Measurements from ENCODE around the gene FLRT1. TPM values are rescaled to one million over a fixed set of nuclear protein-coding genes. Genes with fewer than 3 reads are reported as not detected.
A peak's percentile ranks its signal among the peaks of the same experiment; 100 is the strongest.

FLRT1 gene, protein sequence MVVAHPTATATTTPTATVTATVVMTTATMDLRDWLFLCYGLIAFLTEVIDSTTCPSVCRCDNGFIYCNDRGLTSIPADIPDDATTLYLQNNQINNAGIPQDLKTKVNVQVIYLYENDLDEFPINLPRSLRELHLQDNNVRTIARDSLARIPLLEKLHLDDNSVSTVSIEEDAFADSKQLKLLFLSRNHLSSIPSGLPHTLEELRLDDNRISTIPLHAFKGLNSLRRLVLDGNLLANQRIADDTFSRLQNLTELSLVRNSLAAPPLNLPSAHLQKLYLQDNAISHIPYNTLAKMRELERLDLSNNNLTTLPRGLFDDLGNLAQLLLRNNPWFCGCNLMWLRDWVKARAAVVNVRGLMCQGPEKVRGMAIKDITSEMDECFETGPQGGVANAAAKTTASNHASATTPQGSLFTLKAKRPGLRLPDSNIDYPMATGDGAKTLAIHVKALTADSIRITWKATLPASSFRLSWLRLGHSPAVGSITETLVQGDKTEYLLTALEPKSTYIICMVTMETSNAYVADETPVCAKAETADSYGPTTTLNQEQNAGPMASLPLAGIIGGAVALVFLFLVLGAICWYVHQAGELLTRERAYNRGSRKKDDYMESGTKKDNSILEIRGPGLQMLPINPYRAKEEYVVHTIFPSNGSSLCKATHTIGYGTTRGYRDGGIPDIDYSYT
- total RNA-seq, result not detected

DNA sequence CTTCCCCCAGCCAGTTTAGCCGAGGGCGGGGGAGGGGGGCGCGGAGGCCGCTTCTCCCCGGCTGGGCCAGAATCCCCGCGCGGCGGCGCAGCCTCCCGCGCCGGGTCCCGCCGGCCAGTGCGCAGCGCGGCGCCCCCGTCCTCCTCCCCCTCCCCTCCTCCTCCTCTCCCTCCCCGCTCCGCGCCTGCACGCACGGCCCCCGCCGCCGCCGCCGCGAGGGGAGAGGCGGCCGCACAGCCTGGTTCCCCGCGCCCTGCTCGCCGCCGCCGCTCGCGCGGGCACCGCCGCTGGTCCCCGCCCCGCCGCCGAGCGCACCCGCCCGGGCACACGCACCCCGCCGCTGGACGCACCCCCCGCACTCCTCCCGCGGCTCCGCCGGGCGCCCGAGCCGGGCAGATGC is at the start of gene FLRT1:
Gene FLRT1 (plus strand): TSS at position 356 of the 400 bp plus-strand sequence. CDS start 80,337 bp downstream, outside the sequence.
- Histone ChIP-seq H3K27ac (peak within 1 kb of the TSS; percentile 58 to 72 (median 60)), H3K4me1 (peaks cover 18 to 27% of the 10 kb centered on the region in 2 donors), H3K36me3 (no peaks in the 10 kb centered on the region), H3K9me3 (no peaks in the 10 kb centered on the region), H3K27me3 (peaks cover 0 to 3% (median 0%) of the 10 kb centered on the region in 3 donors), H3K4me3 (peak within 1 kb of the TSS; percentile 49 to 67 (median 56))
- in situ Hi-C loops (cut with MboI; ENCODE audit: low sequenced_read_pairs in 4 of 4), result no loop called here
- no peak for ATAC-seq
- intact Hi-C loops (cut with DNase I; ENCODE audit: low total_unique reads), result no loop called here
- no peak for DNase-seq
- TF ChIP-seq POLR2A (IDR thresholded peaks at IDR 0.05), result no peak
- TF ChIP-seq, protein P1, sequence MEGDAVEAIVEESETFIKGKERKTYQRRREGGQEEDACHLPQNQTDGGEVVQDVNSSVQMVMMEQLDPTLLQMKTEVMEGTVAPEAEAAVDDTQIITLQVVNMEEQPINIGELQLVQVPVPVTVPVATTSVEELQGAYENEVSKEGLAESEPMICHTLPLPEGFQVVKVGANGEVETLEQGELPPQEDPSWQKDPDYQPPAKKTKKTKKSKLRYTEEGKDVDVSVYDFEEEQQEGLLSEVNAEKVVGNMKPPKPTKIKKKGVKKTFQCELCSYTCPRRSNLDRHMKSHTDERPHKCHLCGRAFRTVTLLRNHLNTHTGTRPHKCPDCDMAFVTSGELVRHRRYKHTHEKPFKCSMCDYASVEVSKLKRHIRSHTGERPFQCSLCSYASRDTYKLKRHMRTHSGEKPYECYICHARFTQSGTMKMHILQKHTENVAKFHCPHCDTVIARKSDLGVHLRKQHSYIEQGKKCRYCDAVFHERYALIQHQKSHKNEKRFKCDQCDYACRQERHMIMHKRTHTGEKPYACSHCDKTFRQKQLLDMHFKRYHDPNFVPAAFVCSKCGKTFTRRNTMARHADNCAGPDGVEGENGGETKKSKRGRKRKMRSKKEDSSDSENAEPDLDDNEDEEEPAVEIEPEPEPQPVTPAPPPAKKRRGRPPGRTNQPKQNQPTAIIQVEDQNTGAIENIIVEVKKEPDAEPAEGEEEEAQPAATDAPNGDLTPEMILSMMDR (IDR thresholded peaks at IDR 0.05 in 4 of 5, conservative IDR thresholded peaks at IDR 0.05 in 1 of 5), result no peak

DNA sequence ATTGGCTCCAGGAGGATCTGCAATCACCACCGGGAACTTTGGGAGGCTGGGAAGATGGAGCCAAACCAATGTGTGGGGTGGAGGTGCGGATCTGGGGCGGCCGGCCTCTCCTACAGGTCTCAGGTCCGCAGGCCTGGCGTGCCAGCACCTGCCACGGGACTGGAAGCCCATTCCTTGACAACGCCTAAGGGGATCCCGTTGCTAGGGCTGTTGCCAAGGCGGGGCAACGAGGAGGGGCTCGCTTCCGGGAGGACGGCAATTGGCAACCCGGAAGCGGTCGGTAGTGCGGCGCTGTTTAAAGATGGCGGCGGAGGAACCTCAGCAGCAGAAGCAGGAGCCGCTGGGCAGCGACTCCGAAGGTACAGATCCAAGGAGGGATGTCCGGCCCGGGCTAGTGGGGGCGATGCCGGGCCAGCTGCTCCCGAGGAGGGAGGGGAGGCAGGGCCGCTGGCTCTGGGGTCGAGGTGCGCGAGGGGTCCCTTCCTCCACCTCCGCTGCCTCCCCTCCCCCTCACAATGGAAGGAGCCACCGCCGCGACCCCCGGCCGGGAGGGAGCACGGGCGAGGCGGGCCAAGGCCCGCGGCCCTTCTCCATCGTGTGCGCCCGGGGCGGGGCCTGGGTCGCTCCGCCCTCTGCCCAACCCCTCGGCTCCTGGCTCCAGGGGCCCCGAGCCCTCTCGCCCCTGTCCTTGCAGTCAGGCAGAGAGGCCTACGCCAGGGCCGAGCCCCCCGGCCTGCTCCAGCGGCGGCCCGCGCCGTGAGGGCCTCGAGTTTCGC is 49.4 kb upstream of the FLRT1 start, which contains the start of gene OTUB1:
Gene OTUB1 (plus strand): TSS at position 283 of the 776 bp plus-strand sequence. CDS start 19 bp downstream, at position 302.
- no peaks in the 10 kb centered on the region for H3K9me3 ChIP-seq
- ATAC-seq (peak; percentile 91 to 93), DNase-seq (peak; percentile 79 to 89)
- TF ChIP-seq POLR2A (IDR thresholded peaks at IDR 0.05), result peak; percentile 41 to 55
- TF ChIP-seq, protein P1 (IDR thresholded peaks at IDR 0.05 in 4 of 5, conservative IDR thresholded peaks at IDR 0.05 in 1 of 5), result peak in 1 of 5 experiments; percentile 9
- peaks cover 18 to 22% of the 10 kb centered on the region in 2 donors for H3K4me1 ChIP-seq
- peaks cover 0 to 8% of the 10 kb centered on the region in 2 donors for H3K36me3 ChIP-seq
- peak within 1 kb of the TSS; percentile 83 to 88 (median 86) for H3K27ac ChIP-seq
- in situ Hi-C loops (cut with MboI; ENCODE audit: low sequenced_read_pairs in 4 of 4) (no loop called here), intact Hi-C loops (cut with DNase I; ENCODE audit: low total_unique reads) (no loop called here)
- no peaks in the 10 kb centered on the region for H3K27me3 ChIP-seq
- peak within 1 kb of the TSS; percentile 83 to 99 (median 92) for H3K4me3 ChIP-seq

DNA sequence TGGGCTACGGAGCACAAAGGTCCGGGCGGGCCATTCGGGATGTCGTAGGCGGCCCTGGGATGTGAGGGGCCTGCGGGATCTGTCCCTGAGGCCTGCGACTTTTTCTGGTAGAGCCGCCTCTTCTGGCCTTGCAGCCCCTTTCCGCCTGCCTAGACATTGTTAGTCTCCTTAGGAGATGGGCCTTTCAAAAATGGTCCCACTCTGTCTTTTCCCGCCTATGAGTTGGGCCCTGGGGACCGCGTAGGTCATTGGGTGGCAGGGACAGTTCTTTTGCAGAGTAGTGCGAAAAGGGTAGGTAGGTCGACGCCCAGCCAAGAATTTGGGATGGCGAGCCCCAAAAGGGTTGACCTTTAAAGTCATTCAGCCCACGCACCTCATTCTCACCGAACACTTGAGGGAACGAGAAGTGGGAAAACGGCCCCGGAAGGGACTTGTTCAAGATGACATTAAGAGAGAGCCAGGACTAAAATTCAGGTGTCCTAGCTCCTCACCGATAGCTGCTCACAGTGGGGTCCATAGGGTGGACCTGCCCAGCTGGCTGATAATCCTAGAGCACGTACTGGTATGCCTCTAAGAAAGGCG is 48.7 kb upstream of the FLRT1 start:
- H3K27me3 ChIP-seq, result no peaks in the 10 kb centered on the region
- no peak for TF ChIP-seq POLR2A (IDR thresholded peaks at IDR 0.05)
- TF ChIP-seq, protein P1 (IDR thresholded peaks at IDR 0.05 in 4 of 5, conservative IDR thresholded peaks at IDR 0.05 in 1 of 5), result no peak
- DNase-seq, result no peak
- H3K4me1 ChIP-seq, result peaks cover 18 to 22% of the 10 kb centered on the region in 2 donors
- H3K4me3 ChIP-seq, result peak overlapping the region; percentile 83 to 99 (median 92)
- intact Hi-C loops (cut with DNase I; ENCODE audit: low total_unique reads), result no loop called here
- H3K36me3 ChIP-seq, result peaks cover 0 to 8% of the 10 kb centered on the region in 2 donors
- no peaks in the 10 kb centered on the region for H3K9me3 ChIP-seq
- ATAC-seq, result peak; percentile 5
- H3K27ac ChIP-seq, result peak overlapping the region; percentile 83 to 88 (median 86)
- in situ Hi-C loops (cut with MboI; ENCODE audit: low sequenced_read_pairs in 4 of 4), result no loop called here

DNA sequence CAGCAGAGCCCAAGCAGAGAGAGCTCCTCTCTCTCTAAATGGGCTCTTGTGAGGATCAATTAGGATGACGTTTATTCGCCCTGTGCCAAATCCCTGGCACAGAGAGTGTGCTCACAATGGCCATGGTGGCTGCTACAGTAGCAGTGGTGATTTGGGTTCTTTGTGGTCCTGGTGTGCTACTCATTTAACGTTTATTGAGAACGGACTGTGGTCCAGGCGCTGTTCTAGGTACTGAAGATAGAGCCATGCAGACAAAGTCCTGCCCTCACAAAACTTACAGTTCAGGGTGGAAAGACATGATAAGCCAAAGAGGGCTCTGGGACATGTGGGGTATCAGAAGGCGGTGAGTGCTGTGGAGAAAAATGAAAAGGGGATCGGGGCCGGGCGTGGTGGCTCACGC is 44.2 kb upstream of the FLRT1 start:
- intact Hi-C loops (cut with DNase I; ENCODE audit: low total_unique reads) (no loop called here), in situ Hi-C loops (cut with MboI; ENCODE audit: low sequenced_read_pairs in 4 of 4) (loop anchor here in 2 of 4 donors (5.0 to 10.0 kb wide), 2 partner anchors 153 to 156 kb away; no protein-coding TSS in a partner anchor)
- H3K4me3 ChIP-seq, result no peak overlapping the region
- peaks cover 12 to 22% of the 10 kb centered on the region in 2 donors for H3K4me1 ChIP-seq
- no peak overlapping the region for H3K27ac ChIP-seq
- DNase-seq (no peak), ATAC-seq (no peak)
- H3K36me3 ChIP-seq, result peaks cover 0 to 19% of the 10 kb centered on the region in 2 donors
- H3K27me3 ChIP-seq, result no peaks in the 10 kb centered on the region
- no peaks in the 10 kb centered on the region for H3K9me3 ChIP-seq
- TF ChIP-seq POLR2A (IDR thresholded peaks at IDR 0.05), result no peak
- TF ChIP-seq, protein P1 (IDR thresholded peaks at IDR 0.05 in 4 of 5, conservative IDR thresholded peaks at IDR 0.05 in 1 of 5), result no peak

All from gastrocnemius medialis (tissue), 4 donors.